ENCODE results near the gene AFMID. TPM values are rescaled to one million over a fixed set of nuclear protein-coding genes. Genes with fewer than 3 reads are reported as not detected.

Gene AFMID
- total and polyA plus RNA-seq, 2 donors (not counting 3 experiments of a cell fraction or from before 2014, with no cell fraction given): 33.5 to 42.9 TPM

DNA sequence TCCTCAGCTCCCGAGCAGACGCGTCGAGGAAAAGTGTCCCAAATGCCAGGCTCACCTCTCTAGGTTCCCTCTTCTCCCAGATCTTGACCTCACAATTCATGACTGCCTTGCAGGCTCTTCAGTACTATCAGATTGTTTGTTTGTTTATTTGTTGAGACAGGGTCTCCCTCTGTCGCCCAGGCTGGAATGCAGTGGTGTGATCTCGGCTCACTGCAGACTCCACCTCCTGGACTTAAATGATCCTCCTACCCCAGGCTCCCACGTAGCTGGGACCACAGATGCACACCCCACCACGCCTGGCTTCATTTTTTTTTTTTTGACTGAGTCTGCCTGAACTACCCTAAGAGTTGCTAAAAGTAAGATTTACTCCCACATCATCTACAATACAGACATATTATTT lies 60.1 kb downstream of the AFMID start:
- Histone ChIP-seq H3K9me1 (replicated peaks; ENCODE audit: control insufficient read depth, extremely low read depth, insufficient read depth, low read length) (no peaks in the 10 kb centered on the region), H2AFZ (ENCODE audit: low read depth, low read length) (no peak overlapping the region), H3K4me3 (replicated peaks in 1 of 3; ENCODE audit: insufficient read depth in 1 of 3, low read depth in 1 of 3, low read length in 3 of 3) (no peak overlapping the region), H3K4me1 (ENCODE audit: control insufficient read depth, extremely low read depth, insufficient read depth, low read length) (no peaks in the 10 kb centered on the region), H3K9ac (replicated peaks; ENCODE audit: extremely low read depth, insufficient read depth, low read length) (no peak overlapping the region), H4K20me1 (replicated peaks; ENCODE audit: control insufficient read depth, extremely low read depth, insufficient read depth, low read length) (no peaks in the 10 kb centered on the region), H3K4me2 (ENCODE audit: insufficient read depth, low read length) (no peak overlapping the region), H3K79me2 (ENCODE audit: control insufficient read depth, insufficient read depth, low read length) (no peaks in the 10 kb centered on the region), H3K27ac (ENCODE audit: insufficient read depth, low read depth, low read length) (no peak overlapping the region), H3K36me3 (ENCODE audit: control insufficient read depth in 2 of 2, extremely low read depth in 1 of 2, insufficient read depth in 2 of 2, low read length in 2 of 2) (no peaks in the 10 kb centered on the region), H3K9me3 (replicated peaks; ENCODE audit: control insufficient read depth, insufficient read depth, low read length) (no peaks in the 10 kb centered on the region), H3K27me3 (ENCODE audit: control insufficient read depth in 2 of 2, insufficient read depth in 2 of 2, low read length in 2 of 2) (no peaks in the 10 kb centered on the region)
- no peak for TF ChIP-seq POLR2AphosphoS5 (IDR thresholded peaks at IDR 0.05; ENCODE audit: insufficient read depth, low read depth, low read length)
- TF ChIP-seq POLR2A (IDR thresholded peaks at IDR 0.05; ENCODE audit: low read depth, low read length): no peak
- no peak for TF ChIP-seq MYC (IDR thresholded peaks at IDR 0.05; ENCODE audit: low read depth, low read length)
- TF ChIP-seq GATA2 (IDR thresholded peaks at IDR 0.05; ENCODE audit: insufficient read depth, insufficient read length, low read depth, low read length): no peak
- TF ChIP-seq FOS (IDR thresholded peaks at IDR 0.05; ENCODE audit: borderline replicate concordance, insufficient read depth, low read length): no peak
- no peak for TF ChIP-seq JUN (IDR thresholded peaks at IDR 0.05; ENCODE audit: borderline replicate concordance, insufficient read depth, insufficient read length, low read depth)
- TF ChIP-seq, protein P1, sequence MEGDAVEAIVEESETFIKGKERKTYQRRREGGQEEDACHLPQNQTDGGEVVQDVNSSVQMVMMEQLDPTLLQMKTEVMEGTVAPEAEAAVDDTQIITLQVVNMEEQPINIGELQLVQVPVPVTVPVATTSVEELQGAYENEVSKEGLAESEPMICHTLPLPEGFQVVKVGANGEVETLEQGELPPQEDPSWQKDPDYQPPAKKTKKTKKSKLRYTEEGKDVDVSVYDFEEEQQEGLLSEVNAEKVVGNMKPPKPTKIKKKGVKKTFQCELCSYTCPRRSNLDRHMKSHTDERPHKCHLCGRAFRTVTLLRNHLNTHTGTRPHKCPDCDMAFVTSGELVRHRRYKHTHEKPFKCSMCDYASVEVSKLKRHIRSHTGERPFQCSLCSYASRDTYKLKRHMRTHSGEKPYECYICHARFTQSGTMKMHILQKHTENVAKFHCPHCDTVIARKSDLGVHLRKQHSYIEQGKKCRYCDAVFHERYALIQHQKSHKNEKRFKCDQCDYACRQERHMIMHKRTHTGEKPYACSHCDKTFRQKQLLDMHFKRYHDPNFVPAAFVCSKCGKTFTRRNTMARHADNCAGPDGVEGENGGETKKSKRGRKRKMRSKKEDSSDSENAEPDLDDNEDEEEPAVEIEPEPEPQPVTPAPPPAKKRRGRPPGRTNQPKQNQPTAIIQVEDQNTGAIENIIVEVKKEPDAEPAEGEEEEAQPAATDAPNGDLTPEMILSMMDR (IDR thresholded peaks at IDR 0.05; ENCODE audit: extremely low read depth in 1 of 2, insufficient read depth in 1 of 2, low read depth in 1 of 2, low read length in 2 of 2): no peak
- TF ChIP-seq, protein P2, sequence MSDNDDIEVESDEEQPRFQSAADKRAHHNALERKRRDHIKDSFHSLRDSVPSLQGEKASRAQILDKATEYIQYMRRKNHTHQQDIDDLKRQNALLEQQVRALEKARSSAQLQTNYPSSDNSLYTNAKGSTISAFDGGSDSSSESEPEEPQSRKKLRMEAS (IDR thresholded peaks at IDR 0.05; ENCODE audit: insufficient read depth, insufficient read length): no peak
- no peak for TF ChIP-seq EZH2 (IDR thresholded peaks at IDR 0.05; ENCODE audit: borderline replicate concordance, low read depth, low read length, severe bottlenecking)
- CTCF ChIA-PET: interaction anchor here (1.5 kb wide), 1 partner anchor 162 kb away, joined by 6 read pairs; no protein-coding TSS in a partner anchor
- dilution Hi-C loops (cut with MboI; ENCODE audit: extremely low pct_ligation_motif_present, low sequenced_read_pairs): no loop called here
- no peak for FAIRE-seq
- DNase-seq (ENCODE audit: low read depth, low spot score): no peak
- BruUV-seq (replicated peaks): no TSS peak
- intact Hi-C loops (cut with micrococcal nuclease): no loop called here
- POLR2A ChIA-PET: no interaction called here
